Dermis microvascular lymphatic vessel endothelial cell (primary cell): ENCODE measurements around the gene ARHGAP12. TPM values are rescaled to one million over a fixed set of nuclear protein-coding genes. Genes with fewer than 3 reads are reported as not detected.
A peak's percentile ranks its signal among the peaks of the same experiment; 100 is the strongest.
"Not testable (repeated sequence)": the region's sequence is repeated elsewhere in the genome, so short reads cannot be mapped to it uniquely, and the experiment has no call there.

Experiments
- DNase-seq, 2 donors: peaks; one replicate each; pipeline versions ENCODE4 v3.0.0 to v3.0.0-alpha.2; 2010; ENCODE audit warnings: low read depth in 2 of 2
- total RNA-seq: library from RNA; depleted of rRNA; stranded (reverse); fragments of >200 nt; gene quantifications from 2 replicates; pipeline ENCODE4 v1.2.1, GENCODE V29; 2014

Gene ARHGAP12
- total RNA-seq, 1 donor from 2014 or later: 19.8 TPM

DNA sequence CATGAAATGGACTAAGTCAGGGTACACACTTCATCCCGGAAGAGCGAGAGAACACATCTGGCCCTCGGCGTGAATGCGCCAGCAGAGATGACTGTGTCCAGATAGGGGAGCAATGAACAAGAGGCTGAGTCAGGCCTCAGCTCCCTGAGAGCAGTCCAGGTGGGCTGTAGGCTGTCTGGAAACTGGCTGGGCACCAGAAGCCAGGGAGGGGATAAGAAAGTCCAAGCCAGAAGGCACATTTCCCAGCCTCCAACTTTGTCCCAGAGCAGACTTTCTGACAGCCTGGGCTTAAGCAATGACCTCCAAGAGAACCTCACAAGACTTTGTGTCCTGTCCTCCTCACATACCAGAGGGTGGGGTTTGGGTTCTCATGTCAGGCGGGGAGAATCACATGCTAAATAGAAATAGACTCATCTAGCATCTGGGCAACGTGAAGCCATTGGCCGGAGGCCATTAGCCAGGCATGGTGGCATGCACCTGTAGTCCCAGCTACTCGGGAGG is 157.2 kb downstream of the ARHGAP12 start:
- no peak for DNase-seq

DNA sequence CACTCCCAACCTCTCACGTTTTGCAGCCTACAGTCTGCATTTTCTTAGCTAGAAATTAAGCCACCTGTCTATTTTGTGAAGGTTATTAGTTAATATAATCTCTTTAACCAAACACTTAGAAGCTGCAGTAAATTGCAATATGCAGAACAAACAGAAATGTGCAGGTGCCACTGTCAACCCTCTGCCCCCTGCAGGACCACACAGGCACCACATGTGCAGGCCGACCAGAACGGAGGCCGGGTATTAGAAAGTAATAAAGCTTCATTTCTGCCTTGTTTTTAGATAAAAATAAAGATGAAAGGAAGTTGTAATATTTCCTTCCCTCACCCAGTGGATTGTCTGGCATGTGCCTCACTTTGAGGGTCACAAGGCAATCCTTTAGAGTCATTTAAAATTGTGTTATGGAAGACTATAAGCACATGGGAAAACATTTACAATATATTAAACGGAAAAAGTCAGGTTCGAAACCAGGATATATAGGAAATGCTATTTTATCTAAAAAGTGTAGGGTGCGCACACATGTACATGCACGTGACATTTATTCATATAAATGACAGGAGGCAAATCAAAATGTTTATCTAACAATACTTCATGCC is 158.2 kb downstream of the ARHGAP12 start:
- DNase-seq: peak; percentile 45 to 71

DNA sequence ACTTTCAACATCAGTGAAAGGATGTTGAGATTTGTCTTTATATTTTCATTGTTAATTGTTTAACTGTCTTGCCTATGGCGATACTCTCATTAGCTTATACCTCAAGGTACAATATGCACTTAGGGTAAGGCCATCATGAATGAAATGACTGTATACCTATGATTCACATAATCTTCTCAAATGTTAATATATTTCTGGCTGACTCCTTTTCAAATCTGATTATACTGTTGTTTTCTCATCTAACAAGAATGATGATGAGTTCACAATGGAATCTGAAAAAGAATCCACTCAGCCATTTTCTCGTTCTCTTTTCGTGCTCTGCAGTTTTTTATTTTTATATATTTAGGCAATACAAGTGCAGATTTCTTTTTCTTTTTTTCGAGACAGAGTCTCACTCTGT is 159.1 kb downstream of the ARHGAP12 start:
- DNase-seq: no peak

- not testable (repeated sequence) for DNase-seq
Measured at GRCh38 chr10:31768935-31769334, 159.7 kb downstream of the ARHGAP12 start.

DNA sequence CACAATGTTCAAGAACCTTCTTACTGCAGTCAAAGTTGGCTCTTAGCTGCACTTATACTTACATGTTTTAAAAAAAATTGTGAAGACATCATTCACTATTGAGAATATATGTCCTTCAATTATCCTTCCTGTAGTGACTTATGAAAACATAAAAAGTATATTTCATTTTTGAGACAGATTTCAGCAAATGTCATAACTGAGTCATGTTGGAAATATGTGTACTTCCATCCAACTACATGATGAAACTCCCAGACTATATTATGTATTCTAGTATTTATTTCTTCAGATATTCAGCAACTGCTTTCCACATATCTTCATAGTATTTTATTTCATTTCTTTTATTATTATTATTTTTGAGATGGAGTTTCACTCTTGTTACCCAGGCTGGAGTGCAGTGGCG is 160.2 kb downstream of the ARHGAP12 start:
- DNase-seq: peak in 1 of 2 donors; percentile 25

DNA sequence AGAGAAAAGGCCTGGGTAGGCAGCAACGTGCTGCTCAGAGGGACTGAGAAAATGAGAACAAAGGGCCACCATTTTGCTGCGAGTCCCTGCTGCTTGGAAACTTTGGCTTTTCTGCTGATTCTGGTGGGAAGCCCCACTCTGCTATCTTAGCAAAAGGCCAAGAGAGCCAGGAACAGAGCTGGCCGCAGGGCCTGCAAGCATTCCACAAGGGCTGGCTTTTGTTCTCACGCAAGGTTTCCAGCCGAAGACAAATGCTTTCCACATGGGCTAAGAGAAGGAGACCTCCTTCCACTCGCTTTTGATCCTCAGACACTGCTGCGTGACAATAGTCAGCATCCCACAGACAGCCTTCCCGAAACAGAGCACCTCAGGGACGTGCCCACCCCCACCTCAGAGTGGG is 163.1 kb downstream of the ARHGAP12 start:
- DNase-seq: no peak

- DNase-seq: no peak
Measured at GRCh38 chr10:31762316-31762715, 166.3 kb downstream of the ARHGAP12 start.

DNA sequence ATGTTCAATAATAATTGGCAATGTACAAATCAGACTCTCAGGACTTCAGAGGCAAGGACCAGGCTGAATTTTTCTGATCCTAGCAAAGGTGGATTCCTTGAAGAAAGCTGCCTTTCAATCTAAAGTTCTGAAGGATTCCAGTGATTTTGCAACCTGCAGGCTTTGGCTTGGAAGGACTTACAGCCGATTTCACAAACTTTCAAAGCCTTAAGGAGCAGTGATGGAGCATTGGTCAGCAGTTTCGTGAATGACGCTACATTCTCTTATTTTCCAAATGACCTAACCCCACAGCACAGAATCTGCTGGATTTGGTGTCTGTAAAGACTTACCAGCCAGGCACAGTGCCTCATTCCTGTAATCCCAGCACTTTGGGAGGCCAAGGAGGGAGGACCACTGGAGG is 167.5 kb downstream of the ARHGAP12 start:
- DNase-seq: no peak

DNA sequence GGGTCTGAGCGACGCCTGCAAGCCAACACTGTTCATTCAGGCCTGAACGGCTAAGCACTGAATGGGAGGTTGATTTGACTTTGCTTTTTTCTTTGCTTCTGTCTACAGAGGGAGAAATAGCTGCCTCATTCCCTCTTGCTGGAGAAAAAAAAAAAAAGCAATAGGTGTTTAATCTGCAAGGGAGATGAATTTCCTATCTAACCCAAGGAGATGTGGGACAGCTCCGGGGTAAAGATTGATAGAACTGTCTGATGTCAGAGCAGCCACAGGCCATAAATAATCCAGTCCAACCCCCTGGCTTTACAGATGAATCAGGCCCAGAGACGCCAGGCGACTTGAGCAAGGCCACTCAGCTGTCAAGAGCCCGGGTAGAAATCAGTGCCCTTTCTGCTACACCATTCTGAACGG is 168.0 kb downstream of the ARHGAP12 start:
- DNase-seq: no peak

DNA sequence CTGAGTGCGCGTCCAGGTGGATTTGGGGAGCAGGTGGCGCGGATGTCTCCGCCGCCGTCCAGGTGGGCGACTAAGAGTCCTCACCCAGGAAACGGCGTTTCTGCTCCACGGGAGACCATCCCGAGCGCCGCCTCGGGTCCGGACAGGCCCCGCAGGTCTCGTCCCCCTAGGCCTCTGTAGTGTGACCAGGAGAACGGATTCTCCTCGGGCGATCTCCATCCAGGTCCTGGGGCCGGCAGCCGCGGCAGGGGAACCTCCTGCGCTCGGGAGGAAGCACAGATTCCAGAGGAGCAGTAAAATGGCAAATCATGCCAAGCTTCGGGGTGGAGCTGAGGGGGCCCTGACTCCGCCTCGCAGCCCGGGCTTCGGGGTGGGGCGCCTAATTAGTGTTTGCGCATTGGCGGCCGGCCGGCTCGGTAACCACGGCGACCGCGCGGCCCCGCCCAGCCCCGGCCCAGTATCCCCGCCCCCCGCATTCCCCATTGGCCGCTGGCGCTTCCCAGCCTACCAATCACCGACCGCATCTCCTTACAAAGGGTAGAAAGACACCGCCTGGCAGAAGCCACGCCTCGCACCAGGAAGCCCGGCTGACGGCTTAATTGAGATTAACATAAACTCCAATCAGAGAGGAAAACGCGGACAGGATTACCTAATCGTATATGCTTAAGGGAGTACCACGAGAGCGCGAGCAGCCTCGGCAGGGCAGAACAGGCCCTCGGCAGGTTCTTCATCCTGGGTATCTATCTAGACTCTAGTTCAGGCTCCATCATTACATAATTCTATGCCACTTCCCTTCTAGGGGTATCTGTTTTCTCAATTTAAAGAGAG is 168.6 kb downstream of the ARHGAP12 start:
- DNase-seq: peak; percentile 92 to 98

DNA sequence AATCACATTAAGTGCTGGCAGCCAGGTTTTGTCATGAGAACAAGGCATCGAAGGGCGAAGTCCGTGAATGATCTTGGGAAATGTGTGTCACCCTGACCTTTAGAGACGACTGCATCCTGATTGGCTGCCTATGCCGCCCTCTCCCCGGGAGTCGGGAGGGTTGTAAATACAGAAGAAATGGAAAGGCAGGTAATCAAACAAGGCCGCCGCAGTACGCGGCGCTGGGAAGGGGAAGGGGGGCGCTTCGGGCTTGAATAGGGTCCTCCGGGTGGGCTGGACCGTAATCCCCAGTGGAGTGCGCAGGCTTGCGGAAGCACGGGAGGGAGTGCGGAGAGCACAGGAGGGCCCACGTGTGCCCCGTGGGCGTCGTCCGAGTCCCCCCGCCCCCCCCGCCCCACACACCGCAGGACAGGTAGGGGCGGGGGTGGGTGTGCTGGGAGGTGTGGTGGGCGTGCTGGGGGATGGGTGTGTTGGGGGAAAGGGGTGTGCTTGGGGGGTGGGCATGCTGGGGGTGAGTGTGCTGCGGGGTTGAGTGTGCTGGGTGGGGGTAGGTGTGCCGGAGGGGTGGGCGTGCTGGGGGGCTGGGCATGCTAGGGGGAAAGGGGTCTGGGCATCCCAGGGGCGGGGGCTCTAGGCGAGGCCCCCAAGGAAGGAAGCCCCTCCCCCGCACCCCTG is 169.4 kb downstream of the ARHGAP12 start:
- DNase-seq: peak; percentile 60 to 85

DNA sequence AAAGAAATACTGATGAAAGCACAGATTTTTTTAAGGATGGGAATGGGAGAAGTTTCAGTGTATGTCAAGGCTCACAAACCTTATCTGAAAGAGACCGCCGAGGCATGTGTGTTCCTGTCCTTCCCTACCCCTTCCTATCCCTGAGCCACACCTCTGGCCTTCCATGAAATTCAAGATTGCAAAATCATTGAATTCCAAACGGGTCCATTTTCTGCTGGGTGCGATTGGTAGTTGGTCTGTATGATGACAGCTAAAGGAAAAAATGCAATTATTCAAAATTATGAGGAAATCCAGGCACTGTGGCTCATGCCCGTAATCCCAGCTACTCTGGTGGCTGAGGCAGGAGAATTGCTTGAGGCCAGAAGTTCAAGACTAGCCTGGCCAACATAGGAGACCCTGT is 170.1 kb downstream of the ARHGAP12 start:
- no peak for DNase-seq

GRCh38 chr10:31757831-31758230 is 170.8 kb downstream of the ARHGAP12 start:
- DNase-seq: no peak

GRCh38 chr10:31757386-31757791 is 171.2 kb downstream of the ARHGAP12 start:
- no peak for DNase-seq

GRCh38 chr10:31756729-31757110 is 171.9 kb downstream of the ARHGAP12 start:
- no peak for DNase-seq

- DNase-seq: no peak
Measured at GRCh38 chr10:31756101-31756728, 172.4 kb downstream of the ARHGAP12 start.

Other genes with a start within 250 kb of the ARHGAP12 start
- 75.5 and 83.2 TPM in 2 replicates for gene KIF5B, start 127.6 kb upstream of the ARHGAP12 start, total RNA-seq